IMR-90 (cell line): Measurements from ENCODE around the gene GPR139. TPM values are rescaled to one million over a fixed set of nuclear protein-coding genes. Genes with fewer than 3 reads are reported as not detected.

ENCODE experiments used
- ATAC-seq: fragments of 200-7000 bp; cut with Tn5 transposase; 2 replicates; pipeline ENCODE4 v1.9.1; 2020; ENCODE audit warnings: low read depth, mild to moderate bottlenecking, moderate library complexity
- BruUV-seq: library from RNA; stranded (reverse); fragments of 400-500 nt; replicated peaks from 2 replicates; lab custom pipeline; 2021; lab: Mats Ljungman, UMichigan
- CTCF ChIA-PET: fragments of 300-600 bp; formaldehyde crosslinking; extraction: SDS; loops from one replicate; lab custom pipeline; 2021; ENCODE audit warnings: antibody characterized with exemption; lab: Yijun Ruan, JAX
- POLR2A ChIA-PET: fragments of 300-600 bp; sonication (Branson Sonifier 250); formaldehyde crosslinking; loops from one replicate; lab custom pipeline; 2022; ENCODE audit warnings: antibody characterized with exemption; ENCODE audit not compliant: unreplicated experiment; lab: Charles Lee
- DNase-seq: peaks from one replicate; pipeline ENCODE4 v3.0.0; 2013
- H2AFZ ChIP-seq: replicated peaks from 2 replicates; pipeline ENCODE3; 2013; ENCODE audit warnings: low read length, mild to moderate bottlenecking; ENCODE audit not compliant: poor library complexity
- H2AK5ac ChIP-seq: 2 replicates; pipeline ENCODE4 v1.6.1; 2013; ENCODE audit warnings: low read depth, low read length, inconsistent platforms
- H2AK9ac ChIP-seq: replicated peaks from 2 replicates; pipeline ENCODE3; 2013; ENCODE audit warnings: mild to moderate bottlenecking, low read depth, low read length, moderate library complexity; ENCODE audit not compliant: poor library complexity
- H2BK120ac ChIP-seq: 2 replicates; pipeline ENCODE4 v1.6.1; 2013; ENCODE audit warnings: low read depth, low read length, inconsistent platforms
- H2BK15ac ChIP-seq: 3 replicates; pipeline ENCODE4 v1.6.1; 2013; ENCODE audit warnings: low read depth, low read length, inconsistent platforms
- H2BK20ac ChIP-seq: 2 replicates; pipeline ENCODE4 v1.6.1; 2013; ENCODE audit warnings: low read depth, mild to moderate bottlenecking, inconsistent platforms, low read length, moderate library complexity
- H2BK5ac ChIP-seq: 2 replicates; pipeline ENCODE4 v1.6.1; 2013; ENCODE audit warnings: mild to moderate bottlenecking, low read depth, low read length, inconsistent platforms; ENCODE audit not compliant: poor library complexity, severe bottlenecking
- H3K14ac ChIP-seq: replicated peaks from 2 replicates; pipeline ENCODE4 v1.6.1; 2013; ENCODE audit warnings: low read depth, low read length, inconsistent platforms
- H3K18ac ChIP-seq: 2 replicates; pipeline ENCODE4 v1.6.1; 2013; ENCODE audit warnings: low read depth, low read length, control low read depth
- H3K23ac ChIP-seq: 2 replicates; pipeline ENCODE4 v1.6.1; 2013; ENCODE audit warnings: low read depth, low read length, inconsistent platforms
- H3K27ac ChIP-seq: 2 replicates; pipeline ENCODE4 v1.5.1; 2013; ENCODE audit warnings: mild to moderate bottlenecking, control low read depth, low read length; ENCODE audit not compliant: insufficient read depth
- H3K27me3 ChIP-seq: 2 replicates; pipeline ENCODE4 v1.6.1; 2013; ENCODE audit warnings: low read length; ENCODE audit not compliant: control insufficient read depth, insufficient read depth
- H3K36me3 ChIP-seq: 2 replicates; pipeline ENCODE4 v1.6.1; 2013; ENCODE audit warnings: low read length, mixed read lengths; ENCODE audit not compliant: control insufficient read depth, insufficient read depth
- H3K4ac ChIP-seq: 2 replicates; pipeline ENCODE4 v1.6.1; 2013; ENCODE audit warnings: low read depth, low read length, inconsistent platforms
- H3K4me1 ChIP-seq: 2 replicates; pipeline ENCODE4 v1.6.1; 2013; ENCODE audit warnings: low read length, mixed read lengths; ENCODE audit not compliant: control insufficient read depth, insufficient read depth
- H3K4me2 ChIP-seq: 2 replicates; pipeline ENCODE4 v1.6.1; 2013; ENCODE audit warnings: low read depth, mild to moderate bottlenecking, control low read depth, low read length, moderate library complexity
- H3K4me3 ChIP-seq: 2 replicates; pipeline ENCODE4 v1.5.1; 2013; ENCODE audit warnings: low read depth, mild to moderate bottlenecking, control low read depth, low read length, moderate library complexity; ENCODE audit not compliant: insufficient read depth
- H3K56ac ChIP-seq: 2 replicates; pipeline ENCODE4 v1.6.1; 2013; ENCODE audit warnings: low read length, inconsistent platforms; ENCODE audit not compliant: insufficient read depth; ENCODE audit errors: extremely low read depth
- H3K79me1 ChIP-seq, 2 experiments: 2 replicates each; pipeline ENCODE4 v1.6.1; 2013; ENCODE audit warnings: low read length in 2 of 2, inconsistent platforms in 1 of 2, low read depth in 1 of 2
- H3K9ac ChIP-seq: 2 replicates; pipeline ENCODE4 v1.6.1; 2013; ENCODE audit warnings: low read depth, low read length, control low read depth
- H3K9me1 ChIP-seq: 2 replicates; pipeline ENCODE4 v1.6.1; 2013; ENCODE audit warnings: low read length, inconsistent platforms; ENCODE audit not compliant: insufficient read depth
- H3K9me3 ChIP-seq: 2 replicates; pipeline ENCODE4 v1.6.1; 2013; ENCODE audit warnings: low read length; ENCODE audit not compliant: control insufficient read depth, insufficient read depth
- H4K20me1 ChIP-seq: 2 replicates; pipeline ENCODE4 v1.6.1; 2013; ENCODE audit warnings: low read length, inconsistent platforms; ENCODE audit not compliant: insufficient read depth
- H4K5ac ChIP-seq: 2 replicates; pipeline ENCODE4 v1.6.1; 2013; ENCODE audit warnings: mild to moderate bottlenecking, low read depth, low read length, control low read depth
- H4K8ac ChIP-seq, 2 experiments: 2 replicates each; pipeline ENCODE4 v1.6.1; 2013; ENCODE audit warnings: low read depth in 2 of 2, low read length in 2 of 2, control low read depth in 1 of 2, inconsistent platforms in 1 of 2
- H4K91ac ChIP-seq: 2 replicates; pipeline ENCODE4 v1.6.1; 2013; ENCODE audit warnings: low read depth, low read length, inconsistent platforms; ENCODE audit not compliant: insufficient read depth
- CEBPB ChIP-seq: IDR thresholded peaks from 2 replicates; pipeline ENCODE4 v1.6.1; 2012; ENCODE audit warnings: low read depth, low read length, improper control_type of control experiment
- MAZ ChIP-seq: IDR thresholded peaks from 2 replicates; pipeline ENCODE4 v1.6.1; 2012; ENCODE audit warnings: low read depth, mild to moderate bottlenecking, low read length, improper control_type of control experiment, moderate library complexity, borderline replicate concordance
- RAD21 ChIP-seq: IDR thresholded peaks from 2 replicates; pipeline ENCODE4 v1.6.1; 2012; ENCODE audit warnings: low read length, improper control_type of control experiment
- WGBS, 2 experiments: methylation state at CpG; one replicate each; pipeline versions ENCODE4 v1.1.5 to v1.1.7; 2013; ENCODE audit warnings: missing lambda C conversion rate in 2 of 2; ENCODE audit not compliant: insufficient read length in 1 of 2; ENCODE audit errors: extremely low coverage in 2 of 2; 5-methylcytosine and 5-hydroxymethylcytosine counted together
- dilution Hi-C: fragments of 300-500 bp; cut with HindIII; formaldehyde crosslinking; loops from one replicate; pipeline ENCODE4 v1.14.3; 2018; ENCODE audit warnings: low sequenced_read_pairs; ENCODE audit not compliant: unreplicated experiment
- in situ Hi-C: fragments of 300-500 bp; cut with MboI; formaldehyde crosslinking; loops from 3 replicates; pipeline ENCODE4 v1.14.3; 2019; ENCODE audit warnings: low sequenced_read_pairs, inconsistent platforms, mixed read lengths
- intact Hi-C: fragments of 100-400 bp; cut with micrococcal nuclease; formaldehyde crosslinking; loops from 2 replicates; pipeline ENCODE4 v1.10.0; 2022
- polyA plus RNA-seq, 3 experiments: library from polyadenylated mRNA; depleted of rRNA; stranded (reverse); fragments of >200 nt; gene quantifications; 2 replicates each; pipeline ENCODE4 v1.2.3, GENCODE V29; 2012; ENCODE audit warnings: low replicate concordance in 1 of 3
- total RNA-seq: library from RNA; depleted of rRNA; stranded (reverse); fragments of >200 nt; gene quantifications from 2 replicates; pipeline ENCODE4 v1.2.3, GENCODE V29; 2012

Gene GPR139
- total and polyA plus RNA-seq, 2 of the 4 experiments (the other 2 are of a cell fraction), result not detected

DNA sequence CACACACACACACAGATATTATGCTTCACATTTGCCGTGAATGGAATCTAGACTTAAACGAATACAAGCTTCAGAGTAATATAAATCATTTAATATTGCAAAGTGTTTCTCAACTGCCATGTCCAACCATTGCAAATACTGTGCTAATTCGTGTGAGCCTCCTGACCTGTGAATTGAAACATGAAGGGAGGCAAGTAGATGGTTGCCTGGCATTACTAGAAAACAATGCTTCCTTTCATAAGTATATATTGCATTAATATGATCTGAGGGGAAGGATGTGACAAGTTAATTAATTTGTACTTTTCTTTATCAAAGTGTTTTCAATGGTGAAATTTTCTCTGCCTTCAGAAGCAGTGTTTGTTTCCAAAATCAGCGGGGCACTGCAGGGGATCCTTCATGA, 25.7 kb upstream of the GPR139 start:
- Histone ChIP-seq H4K5ac (no peak overlapping the region), H2BK15ac (no peak overlapping the region), H3K18ac (no peak overlapping the region), H2BK20ac (no peak overlapping the region), H3K9me1 (no peaks in the 10 kb centered on the region), H3K4ac (no peak overlapping the region), H4K91ac (no peak overlapping the region), H3K56ac (no peak overlapping the region), H3K36me3 (no peaks in the 10 kb centered on the region), H3K4me2 (no peak overlapping the region), H3K9me3 (peaks cover 4% of the 10 kb centered on the region; the same call in 1 of the 2 replicates), H3K4me1 (no peaks in the 10 kb centered on the region), H3K27me3 (no peaks in the 10 kb centered on the region), H4K8ac (no peak overlapping the region), H4K20me1 (no peaks in the 10 kb centered on the region), H3K79me1 (no peaks in the 10 kb centered on the region), H2BK120ac (no peak overlapping the region), H2AK9ac (no peak overlapping the region), H3K4me3 (no peak overlapping the region), H3K9ac (no peak overlapping the region), H2AFZ (no peak overlapping the region), H2AK5ac (no peak overlapping the region), H3K27ac (no peak overlapping the region), H2BK5ac (no peak overlapping the region), H3K14ac (no peak overlapping the region), H3K23ac (no peak overlapping the region)
- WGBS, 2 experiments, result 22% methylated on average over 1 of the region's 4 CpGs; no CpG with 5 or more reads in 1 of the 2 experiments
- DNase-seq (no peak), ATAC-seq (no peak)
- dilution Hi-C loops, result no loop called here
- POLR2A ChIA-PET, result no interaction called here
- intact Hi-C loops, result no loop called here
- CTCF ChIA-PET, result interaction anchor here (1.2 kb wide), 1 partner anchor 71 kb away, joined by 3 read pairs; no protein-coding TSS in a partner anchor
- BruUV-seq, result no TSS peak
- TF ChIP-seq RAD21 (no peak), MAZ (no peak), CEBPB (no peak)
- in situ Hi-C loops, result no loop called here
